Cardiac muscle cell (in vitro differentiated cells and primary cell): Measurements from ENCODE around the gene HK3. TPM values are rescaled to one million over a fixed set of nuclear protein-coding genes. Genes with fewer than 3 reads are reported as not detected.
A peak's percentile ranks its signal among the peaks of the same experiment; 100 is the strongest.

Experiments used
- DNase-seq, 2 donors: peaks; one replicate each; pipeline versions ENCODE4 v3.0.0 to v3.0.0-alpha.2; 2010 to 2017; ENCODE audit warnings: low read depth in 1 of 2, low spot score in 1 of 2
- H3K27ac ChIP-seq: fragments of 200-600 bp; sonication (generic); 2 replicates; pipeline ENCODE4 v1.5.1; 2016
- H3K27me3 ChIP-seq: fragments of 200-600 bp; sonication (generic); 2 replicates; pipeline ENCODE4 v1.6.0; 2016; ENCODE audit warnings: control low read depth
- H3K36me3 ChIP-seq: fragments of 200-600 bp; sonication (generic); 2 replicates; pipeline ENCODE4 v1.5.1; 2016; ENCODE audit warnings: control low read depth
- H3K4me1 ChIP-seq: fragments of 200-600 bp; sonication (generic); 2 replicates; pipeline ENCODE4 v1.8.1; 2017; ENCODE audit warnings: low read depth, mild to moderate bottlenecking, mixed run types
- H3K4me3 ChIP-seq: fragments of 200-600 bp; sonication (generic); 2 replicates; pipeline ENCODE4 v1.5.1; 2016; ENCODE audit warnings: mild to moderate bottlenecking
- H3K9me3 ChIP-seq: fragments of 200-600 bp; sonication (generic); 2 replicates; pipeline ENCODE4 v1.5.1; 2017; ENCODE audit warnings: low read depth, mild to moderate bottlenecking, control low read depth
- CTCF ChIP-seq: IDR thresholded peaks from 2 replicates; pipeline ENCODE4 v1.5.1; 2012; ENCODE audit warnings: low read depth, mild to moderate bottlenecking, low read length
- polyA plus RNA-seq: library from polyadenylated mRNA; unstranded; fragments of >200 nt; fragmentation: Nextera tagmentation; extraction: Ambion mirVana; gene quantifications from 2 replicates; pipeline ENCODE4 v1.2.1, GENCODE V29; 2016
- total RNA-seq: library from RNA; depleted of rRNA; stranded (reverse); fragments of >200 nt; gene quantifications from 2 replicates; pipeline ENCODE4 v1.2.3, GENCODE V29; 2016

The HK3 gene
- total and polyA plus RNA-seq, 2 experiments from 2014 or later, result not detected

GRCh38 chr5:176844706-176845391 is 54.3 kb downstream of the HK3 start:
- Histone ChIP-seq H3K27ac (no peak overlapping the region), H3K27me3 (no peaks in the 10 kb centered on the region), H3K9me3 (no peaks in the 10 kb centered on the region), H3K4me3 (no peak overlapping the region), H3K4me1 (no peaks in the 10 kb centered on the region), H3K36me3 (no peaks in the 10 kb centered on the region)
- TF ChIP-seq CTCF, result no peak
- peak; percentile 4 to 20 for DNase-seq

GRCh38 chr5:176844281-176844680 is 54.9 kb downstream of the HK3 start:
- H3K27me3 ChIP-seq, result no peaks in the 10 kb centered on the region
- no peak for DNase-seq
- no peak overlapping the region for H3K27ac ChIP-seq
- TF ChIP-seq CTCF, result no peak
- H3K4me3 ChIP-seq, result no peak overlapping the region
- no peaks in the 10 kb centered on the region for H3K9me3 ChIP-seq
- H3K36me3 ChIP-seq, result no peaks in the 10 kb centered on the region
- H3K4me1 ChIP-seq, result no peaks in the 10 kb centered on the region

GRCh38 chr5:176843673-176844072 is 55.5 kb downstream of the HK3 start:
- H3K4me3 ChIP-seq, result no peak overlapping the region
- H3K36me3 ChIP-seq, result no peaks in the 10 kb centered on the region
- DNase-seq, result no peak
- H3K27me3 ChIP-seq, result no peaks in the 10 kb centered on the region
- H3K9me3 ChIP-seq, result no peaks in the 10 kb centered on the region
- no peak overlapping the region for H3K27ac ChIP-seq
- no peaks in the 10 kb centered on the region for H3K4me1 ChIP-seq
- no peak for TF ChIP-seq CTCF

- Histone ChIP-seq H3K36me3 (no peaks in the 10 kb centered on the region), H3K27me3 (no peaks in the 10 kb centered on the region), H3K9me3 (no peaks in the 10 kb centered on the region), H3K27ac (no peak overlapping the region), H3K4me3 (no peak overlapping the region), H3K4me1 (no peaks in the 10 kb centered on the region)
- no peak for TF ChIP-seq CTCF
- peak; percentile 94 to 99 for DNase-seq
Observed at GRCh38 chr5:176837707-176838115, 61.4 kb downstream of the HK3 start.

- no peak for TF ChIP-seq CTCF
Observed at GRCh38 chr5:176836811-176837706, 62.1 kb downstream of the HK3 start.

More at GRCh38 chr5:176836811-176837706, 62.1 kb downstream of the HK3 start:
- H3K9me3 ChIP-seq, result no peaks in the 10 kb centered on the region
- no peaks in the 10 kb centered on the region for H3K4me1 ChIP-seq
- H3K4me3 ChIP-seq, result no peak overlapping the region
- no peaks in the 10 kb centered on the region for H3K36me3 ChIP-seq
- no peaks in the 10 kb centered on the region for H3K27me3 ChIP-seq
- no peak for DNase-seq
- no peak overlapping the region for H3K27ac ChIP-seq
